ENCODE measurements around the gene ALDH1A3.

The ALDH1A3 gene

GRCh38 chr15:100881573-100882336 lies 2.1 kb downstream of the ALDH1A3 start:
- no peak for DNase-seq (ENCODE audit: low read depth in 2 of 2)

GRCh38 chr15:100885116-100885515 lies 5.5 kb downstream of the ALDH1A3 start:
- DNase-seq (ENCODE audit: low read depth in 2 of 2), result no peak

- DNase-seq (ENCODE audit: low read depth in 2 of 2), result no peak
These were observed 6.2 kb downstream of the ALDH1A3 start for GRCh38 chr15:100885811-100886210.

GRCh38 chr15:100887211-100887913 lies 7.7 kb downstream of the ALDH1A3 start:
- no peak for DNase-seq (ENCODE audit: low read depth in 2 of 2)

DNA sequence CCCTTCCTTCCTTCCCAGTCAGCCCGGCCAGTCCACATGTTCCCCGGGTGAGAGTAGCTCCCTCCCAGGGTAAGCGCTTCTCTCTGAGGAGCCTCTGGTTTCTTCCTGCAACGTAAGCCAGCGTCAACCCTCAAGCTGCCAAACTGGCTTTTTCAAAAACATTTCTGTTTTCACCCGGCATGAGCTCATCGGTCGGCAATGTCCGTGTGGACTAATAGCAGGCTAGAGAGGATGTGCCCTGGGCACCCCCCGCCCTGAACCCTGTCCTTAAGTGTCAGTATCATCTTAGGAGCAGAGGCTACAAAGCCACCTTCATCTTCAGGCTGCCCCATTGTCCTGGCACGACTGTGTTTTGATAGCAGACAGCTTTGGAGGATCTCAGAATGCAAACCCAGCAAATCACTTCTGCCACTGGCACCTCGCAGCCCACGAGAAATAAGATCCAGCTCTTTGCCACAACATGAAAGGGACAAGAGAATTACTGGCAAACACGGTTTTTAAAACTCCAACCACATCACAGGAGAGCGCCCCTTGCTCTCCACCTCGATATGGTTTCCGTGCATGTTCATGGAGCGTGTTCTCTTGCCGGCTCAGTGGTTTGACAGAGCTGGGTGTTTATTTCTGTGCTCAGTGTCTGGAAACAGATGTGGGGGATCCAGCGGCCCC lies 9.9 kb downstream of the ALDH1A3 start:
- no peak for DNase-seq (ENCODE audit: low read depth in 2 of 2)

DNA sequence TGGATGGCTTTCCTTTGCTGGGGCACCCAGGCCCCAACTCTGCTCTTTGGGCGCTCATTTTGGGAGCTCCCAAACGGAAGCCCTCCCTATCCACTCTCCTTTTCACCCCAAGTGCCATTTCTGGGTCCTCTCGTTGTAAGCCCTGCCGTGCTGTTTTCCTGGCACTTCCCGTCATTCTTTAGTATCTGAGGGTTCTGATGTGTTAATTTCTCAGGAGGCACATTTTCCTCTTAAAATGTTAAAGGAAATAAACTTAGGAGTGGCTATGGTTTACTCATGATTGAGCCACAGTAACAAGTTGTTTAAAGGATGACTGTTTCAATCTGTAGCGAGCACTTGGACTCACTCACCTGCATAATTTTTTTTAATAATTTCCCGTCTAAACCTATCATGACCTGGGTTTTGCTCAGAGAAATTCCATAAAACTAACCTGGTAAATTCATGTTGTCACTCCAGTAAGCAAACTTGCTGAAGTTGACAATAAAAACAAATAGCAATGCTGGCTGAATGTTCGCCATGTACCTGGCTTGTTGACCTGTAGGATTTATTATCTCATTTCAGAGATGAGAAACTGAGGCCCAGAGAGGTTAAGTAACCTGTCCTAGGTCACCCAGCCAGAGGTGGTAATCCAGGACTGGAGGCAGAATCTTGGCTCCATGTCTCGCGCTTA lies 10.6 kb downstream of the ALDH1A3 start:
- no peak for DNase-seq (ENCODE audit: low read depth in 2 of 2)

- no peak for DNase-seq (ENCODE audit: low read depth in 2 of 2)
These were observed 11.2 kb downstream of the ALDH1A3 start for GRCh38 chr15:100890850-100891249.

GRCh38 chr15:100891307-100892012 lies 11.8 kb downstream of the ALDH1A3 start:
- DNase-seq (ENCODE audit: low read depth in 2 of 2), result no peak

GRCh38 chr15:100892013-100892355 lies 12.4 kb downstream of the ALDH1A3 start:
- no peak for DNase-seq (ENCODE audit: low read depth in 2 of 2)

DNA sequence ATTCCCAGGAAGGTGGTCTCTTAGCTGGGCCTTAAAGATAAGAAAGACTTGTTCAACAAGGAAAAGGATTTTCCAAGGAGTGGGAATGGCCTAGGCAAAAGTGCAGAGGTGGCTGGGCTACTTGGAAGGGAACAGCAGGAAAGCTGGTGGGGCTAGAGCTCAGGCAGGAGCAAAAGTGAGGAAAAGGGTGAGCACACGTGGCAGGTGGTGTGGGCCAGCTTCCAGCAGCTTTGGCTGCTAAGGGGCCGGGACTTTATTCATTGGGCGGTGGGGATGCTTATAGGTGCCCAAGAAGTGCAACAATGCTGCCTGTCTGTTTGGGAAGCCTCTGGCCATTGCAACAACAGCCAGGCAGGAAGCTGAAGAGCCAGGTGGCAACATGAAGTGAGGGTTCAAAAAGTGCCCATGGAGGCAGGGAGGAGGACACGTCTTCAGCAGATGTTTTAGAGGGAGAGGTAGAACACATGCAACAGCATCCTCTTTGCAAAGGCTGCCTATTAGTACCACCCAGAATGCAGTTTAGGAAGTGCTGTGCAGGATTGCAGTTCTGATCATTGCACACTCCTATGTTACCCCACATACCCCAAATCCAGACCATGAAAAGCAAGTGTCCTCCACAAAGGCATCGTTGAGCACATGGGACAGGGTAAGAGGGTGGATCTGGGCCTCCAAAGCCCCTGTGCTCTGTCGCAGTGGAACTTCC lies 13.8 kb downstream of the ALDH1A3 start:
- no peak for DNase-seq (ENCODE audit: low read depth in 2 of 2)

DNA sequence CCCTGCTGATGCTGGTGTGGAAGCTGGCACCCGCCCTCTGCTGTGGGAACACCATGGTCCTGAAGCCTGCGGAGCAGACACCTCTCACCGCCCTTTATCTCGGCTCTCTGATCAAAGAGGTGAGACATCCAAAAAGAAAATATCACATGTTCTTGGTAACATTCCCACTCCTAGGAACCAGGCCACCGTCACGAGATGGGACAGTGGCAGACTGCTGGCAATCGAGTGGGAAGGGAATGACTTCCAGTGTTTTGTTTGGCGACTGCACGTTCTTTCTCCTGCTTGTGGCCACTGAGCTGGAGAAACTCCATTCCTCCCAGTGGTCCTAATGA lies 14.3 kb downstream of the ALDH1A3 start:
- no peak for DNase-seq (ENCODE audit: low read depth in 2 of 2)

GRCh38 chr15:100895721-100896120 lies 16.1 kb downstream of the ALDH1A3 start:
- DNase-seq (ENCODE audit: low read depth in 2 of 2), result no peak

DNA sequence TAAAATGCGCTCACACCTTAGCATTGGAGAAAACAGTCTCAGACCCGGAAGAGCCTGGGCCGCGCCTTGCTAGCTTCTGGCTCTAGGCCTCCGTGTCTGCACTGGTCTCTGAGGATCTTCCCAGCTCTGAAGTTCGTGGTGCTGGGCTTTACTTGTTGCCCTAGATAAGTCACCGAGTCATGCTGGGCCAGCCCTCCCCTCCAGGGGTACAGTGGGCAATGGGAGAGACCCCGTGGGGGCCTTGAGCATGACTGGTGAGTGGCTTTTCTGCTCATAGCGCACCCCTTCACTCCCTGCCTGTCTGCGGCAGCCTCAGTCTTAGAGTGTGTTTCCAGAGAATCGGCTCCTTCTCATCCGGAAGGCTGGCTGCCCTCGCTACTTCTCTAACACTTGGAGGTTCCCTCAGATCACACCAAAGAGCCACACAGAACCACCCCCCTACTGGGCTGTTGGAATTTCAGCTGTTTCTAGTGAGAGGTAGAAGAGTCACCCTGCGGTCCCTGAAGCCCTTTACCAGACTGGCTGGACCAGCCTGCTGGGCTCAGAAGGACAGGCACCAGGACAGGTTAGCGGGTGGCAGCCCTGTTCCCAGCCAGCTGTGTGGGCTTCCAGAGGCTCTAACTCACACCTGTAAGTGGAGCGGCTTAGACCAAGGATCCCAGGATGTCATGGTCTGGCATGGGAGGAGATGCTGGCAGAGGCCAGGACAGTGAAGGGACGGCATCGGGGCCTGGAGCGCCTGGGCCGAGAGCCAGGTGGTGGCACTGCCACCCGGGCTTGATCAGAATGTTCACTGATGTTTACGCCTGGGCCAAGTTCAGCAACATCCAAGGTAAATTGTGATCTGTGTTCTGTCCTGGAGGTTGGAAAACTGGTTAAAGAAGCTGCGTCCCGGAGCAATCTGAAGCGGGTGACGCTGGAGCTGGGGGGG lies 17.9 kb downstream of the ALDH1A3 start:
- no peak for DNase-seq (ENCODE audit: low read depth in 2 of 2)

DNA sequence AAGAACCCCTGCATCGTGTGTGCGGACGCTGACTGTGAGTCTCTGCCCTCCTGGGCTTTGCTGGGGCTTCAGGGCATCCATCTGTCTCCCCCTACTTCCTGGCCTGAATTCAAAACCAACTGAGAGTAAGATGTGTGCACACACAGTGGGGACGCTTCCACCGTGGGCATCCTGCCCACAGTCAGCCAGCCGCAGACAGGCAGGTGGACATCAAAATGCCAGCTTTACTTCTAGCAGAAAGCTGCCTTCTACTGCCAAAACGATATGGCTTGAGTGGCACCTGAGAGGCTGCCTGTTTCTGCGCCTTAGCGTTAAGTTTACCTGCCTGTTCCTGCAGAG lies 18.5 kb downstream of the ALDH1A3 start:
- DNase-seq (ENCODE audit: low read depth in 2 of 2), result no peak

- no peak for DNase-seq (ENCODE audit: low read depth in 2 of 2)
These were observed 19.2 kb downstream of the ALDH1A3 start for GRCh38 chr15:100898661-100899462.

- no peak for DNase-seq (ENCODE audit: low read depth in 2 of 2)
These were observed 20.0 kb downstream of the ALDH1A3 start for GRCh38 chr15:100899601-100900000.

GRCh38 chr15:100900136-100900794 lies 20.6 kb downstream of the ALDH1A3 start:
- DNase-seq (ENCODE audit: low read depth in 2 of 2), result no peak

DNA sequence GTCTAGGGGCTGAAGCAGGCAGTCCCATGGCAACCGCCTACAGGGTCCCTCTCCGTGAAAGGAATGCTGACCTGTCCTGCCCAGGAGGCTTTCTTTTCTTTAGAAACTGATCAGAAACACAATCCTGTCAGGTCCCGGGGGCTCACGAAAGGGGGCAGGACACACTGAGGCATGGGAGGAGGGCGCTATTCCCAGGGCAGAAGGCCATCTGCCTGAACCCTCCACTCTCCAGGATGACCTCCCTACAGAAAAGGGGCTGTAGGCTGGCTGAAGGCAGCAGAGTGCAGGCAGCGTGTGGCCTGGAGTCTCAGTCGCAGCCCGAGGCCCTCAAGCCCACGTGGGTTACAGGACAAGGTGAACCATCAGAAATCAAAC lies 21.2 kb downstream of the ALDH1A3 start:
- DNase-seq (ENCODE audit: low read depth in 2 of 2), result no peak

DNA sequence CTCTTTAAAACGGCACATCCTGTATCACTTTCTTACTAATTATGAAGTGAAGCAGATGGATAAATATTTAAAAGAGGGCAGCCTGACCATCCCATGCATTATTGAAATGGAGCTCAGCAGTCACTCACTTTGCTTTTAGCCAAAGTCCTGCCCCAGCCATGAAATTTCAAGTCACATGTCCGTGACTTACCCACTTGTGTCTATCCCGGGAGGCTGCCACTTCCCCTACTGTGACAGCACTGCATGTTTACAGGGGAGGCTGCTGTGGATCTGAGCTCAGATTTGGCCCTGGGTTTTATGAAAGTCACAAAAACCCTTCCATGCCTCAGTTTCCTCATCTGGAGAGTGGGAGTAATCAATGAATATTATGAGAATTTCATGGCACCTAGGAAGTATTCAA lies 21.7 kb downstream of the ALDH1A3 start:
- no peak for DNase-seq (ENCODE audit: low read depth in 2 of 2)
